ENCODE data around the gene GAB2.

GRCh38 chr11:78229106-78229505 is 188.5 kb downstream of the GAB2 start:
- TF ChIP-seq CTCF (IDR thresholded peaks at IDR 0.05; ENCODE audit: borderline replicate concordance, extremely low read depth, low read length, poor library complexity, severe bottlenecking) (no peak), EZH2 (IDR thresholded peaks at IDR 0.05; ENCODE audit: borderline replicate concordance, low read depth, low read length, severe bottlenecking) (no peak)

All from DND-41 (cell line).